ENCODE results near the gene SLC7A6. TPM values are rescaled to one million over a fixed set of nuclear protein-coding genes. Genes with fewer than 3 reads are reported as not detected.

The SLC7A6 gene
- total and polyA plus RNA-seq, 2 of the 8 experiments (the other 6 are each of a cell fraction or from before 2014, with no cell fraction given) = 28.0 to 37.8 TPM

DNA sequence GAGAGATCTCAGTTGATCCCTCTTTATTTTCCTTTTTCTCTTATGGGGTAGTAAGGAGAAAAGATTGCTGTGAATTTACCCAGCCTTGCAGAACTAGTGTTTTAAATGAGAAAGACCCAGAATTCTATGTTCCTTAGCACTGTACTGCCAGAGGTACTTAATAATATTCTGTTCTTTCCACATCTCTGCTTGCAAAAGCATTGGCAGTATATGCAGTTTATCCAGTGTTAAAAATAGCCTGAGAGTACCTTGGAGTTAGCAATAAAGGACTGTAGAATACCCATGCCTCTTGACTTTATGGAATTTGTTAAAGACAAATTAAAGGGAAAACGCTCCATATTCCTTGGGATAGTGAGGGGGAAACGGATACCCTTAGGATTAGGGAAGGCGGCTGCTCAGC, 11.9 kb downstream of the SLC7A6 start (continued):
- TF ChIP-seq, protein P1, sequence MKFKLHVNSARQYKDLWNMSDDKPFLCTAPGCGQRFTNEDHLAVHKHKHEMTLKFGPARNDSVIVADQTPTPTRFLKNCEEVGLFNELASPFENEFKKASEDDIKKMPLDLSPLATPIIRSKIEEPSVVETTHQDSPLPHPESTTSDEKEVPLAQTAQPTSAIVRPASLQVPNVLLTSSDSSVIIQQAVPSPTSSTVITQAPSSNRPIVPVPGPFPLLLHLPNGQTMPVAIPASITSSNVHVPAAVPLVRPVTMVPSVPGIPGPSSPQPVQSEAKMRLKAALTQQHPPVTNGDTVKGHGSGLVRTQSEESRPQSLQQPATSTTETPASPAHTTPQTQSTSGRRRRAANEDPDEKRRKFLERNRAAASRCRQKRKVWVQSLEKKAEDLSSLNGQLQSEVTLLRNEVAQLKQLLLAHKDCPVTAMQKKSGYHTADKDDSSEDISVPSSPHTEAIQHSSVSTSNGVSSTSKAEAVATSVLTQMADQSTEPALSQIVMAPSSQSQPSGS (IDR thresholded peaks at IDR 0.05; ENCODE audit: low read length) = no peak
- TF ChIP-seq KDM4A (IDR thresholded peaks at IDR 0.05; ENCODE audit: low read depth, low read length, severe bottlenecking) = no peak
- no peak for TF ChIP-seq ASH2L (IDR thresholded peaks at IDR 0.05; ENCODE audit: low read length)
- TF ChIP-seq POLR2A (IDR thresholded peaks at IDR 0.05; ENCODE audit: control extremely low read depth in 1 of 2, low read depth in 2 of 2, low read length in 2 of 2) = no peak
- TF ChIP-seq KDM1A (IDR thresholded peaks at IDR 0.05; ENCODE audit: borderline replicate concordance, low read length) = no peak
- TF ChIP-seq MAFK (IDR thresholded peaks at IDR 0.05; ENCODE audit: low read depth, low read length) = no peak
- TF ChIP-seq SP1 (IDR thresholded peaks at IDR 0.05; ENCODE audit: low read depth, low read length) = no peak
